ENCODE results near the gene HNRNPA2B1.

- TF ChIP-seq EZH2phosphoT487 (conservative IDR thresholded peaks at IDR 0.05; ENCODE audit: low read length) (no peak), CTCF (IDR thresholded peaks at IDR 0.05; ENCODE audit: insufficient read depth, low read length, poor library complexity, severe bottlenecking) (no peak)
These were observed 43.8 kb downstream of the HNRNPA2B1 start for GRCh38 chr7:26156451-26157420.

Data from SU-DHL-6 (cell line).